Globus pallidus (tissue), 1 donor: ENCODE measurements around the gene FAM163A.
"Not testable (repeated sequence)": the region's sequence is repeated elsewhere in the genome, so short reads cannot be mapped to it uniquely, and the experiment has no call there.

Source experiments
- DNase-seq: peaks from one replicate; pipeline ENCODE4 v3.0.0-alpha.2; 2015; ENCODE audit warnings: low spot score

Gene FAM163A

GRCh38 chr1:179742717-179743678 is at the start of gene FAM163A:
FAM163A (plus strand) TSS chr1:179743291; CDS start chr1:179813098, 69,807 bp downstream.
- DNase-seq = no peak

GRCh38 chr1:179694530-179694929 is 48.6 kb upstream of the FAM163A start:
- DNase-seq = not testable (repeated sequence)

- no peak for DNase-seq
These were observed 40.0 kb upstream of the FAM163A start for GRCh38 chr1:179702946-179703539.

GRCh38 chr1:179706339-179706941 is 36.7 kb upstream of the FAM163A start:
- peak; percentile 58 for DNase-seq

GRCh38 chr1:179707406-179707805 is 35.7 kb upstream of the FAM163A start:
- no peak for DNase-seq

- DNase-seq = no peak
These were observed 34.5 kb upstream of the FAM163A start for GRCh38 chr1:179708434-179709195.

- DNase-seq = peak; percentile 1
These were observed 33.2 kb upstream of the FAM163A start for GRCh38 chr1:179709841-179710329.

- DNase-seq = no peak
These were observed 28.9 kb upstream of the FAM163A start for GRCh38 chr1:179714159-179714558.

- no peak for DNase-seq
These were observed 28.5 kb upstream of the FAM163A start for GRCh38 chr1:179714623-179715022.

- no peak for DNase-seq
These were observed 23.8 kb upstream of the FAM163A start for GRCh38 chr1:179719272-179719671.

- no peak for DNase-seq
These were observed 14.8 kb upstream of the FAM163A start for GRCh38 chr1:179728271-179728670.

- no peak for DNase-seq
These were observed 13.2 kb upstream of the FAM163A start for GRCh38 chr1:179729881-179730280.

- no peak for DNase-seq
These were observed 11.4 kb upstream of the FAM163A start for GRCh38 chr1:179731643-179732042.

GRCh38 chr1:179742291-179742690 is 800 bp upstream of the FAM163A start:
- no peak for DNase-seq

- no peak for DNase-seq
These were observed 749 bp downstream of the FAM163A start for GRCh38 chr1:179743679-179744400.

GRCh38 chr1:179744401-179745130 is 1.5 kb downstream of the FAM163A start:
- no peak for DNase-seq

- no peak for DNase-seq
These were observed 2.1 kb downstream of the FAM163A start for GRCh38 chr1:179745131-179745611.

- DNase-seq = no peak
These were observed 2.7 kb downstream of the FAM163A start for GRCh38 chr1:179745743-179746142.

GRCh38 chr1:179747611-179748010 is 4.5 kb downstream of the FAM163A start:
- no peak for DNase-seq

GRCh38 chr1:179748772-179749171 is 5.7 kb downstream of the FAM163A start:
- DNase-seq = no peak
